KMS-11 (cell line): ENCODE measurements around the gene BCAP31.

Experiments
- H2AFZ ChIP-seq: fragments of 200-600 bp; sonication (generic); 2 replicates; pipeline ENCODE4 v1.6.1; 2016; ENCODE audit warnings: antibody characterized with exemption, mixed run types, low read depth
- H3K27ac ChIP-seq: fragments of 200-600 bp; sonication (generic); 2 replicates; pipeline ENCODE4 v1.6.1; 2016; ENCODE audit warnings: mild to moderate bottlenecking, mixed run types
- H3K27me3 ChIP-seq: fragments of 200-600 bp; sonication (generic); 2 replicates; pipeline ENCODE4 v1.6.1; 2017; ENCODE audit warnings: mild to moderate bottlenecking, low read depth, mixed run types, moderate library complexity; ENCODE audit not compliant: insufficient read depth
- H3K36me3 ChIP-seq: fragments of 200-600 bp; sonication (generic); 2 replicates; pipeline ENCODE4 v1.6.1; 2017; ENCODE audit warnings: mild to moderate bottlenecking, mixed run types; ENCODE audit not compliant: insufficient read depth
- H3K4me1 ChIP-seq: fragments of 200-600 bp; sonication (generic); 2 replicates; pipeline ENCODE4 v1.6.1; 2016; ENCODE audit warnings: mild to moderate bottlenecking, low read depth, mixed run types; ENCODE audit not compliant: poor library complexity, severe bottlenecking
- H3K4me2 ChIP-seq: fragments of 200-600 bp; sonication (generic); 2 replicates; pipeline ENCODE4 v1.7.0; 2016; ENCODE audit warnings: mild to moderate bottlenecking, mixed run types
- H3K4me3 ChIP-seq: fragments of 200-600 bp; sonication (generic); IDR thresholded peaks from 2 replicates; pipeline ENCODE4 v1.6.1; 2017; ENCODE audit warnings: low read depth, low read length, mixed read lengths; ENCODE audit not compliant: insufficient read depth
- H3K79me2 ChIP-seq: fragments of 200-600 bp; sonication (generic); 2 replicates; pipeline ENCODE4 v1.6.1; 2016; ENCODE audit warnings: low read depth, mixed run types; ENCODE audit not compliant: insufficient read depth
- H3K9ac ChIP-seq: fragments of 200-600 bp; sonication (generic); 2 replicates; pipeline ENCODE4 v1.6.1; 2016; ENCODE audit warnings: mild to moderate bottlenecking, mixed run types
- H4K20me1 ChIP-seq: fragments of 200-600 bp; sonication (generic); 2 replicates; pipeline ENCODE4 v1.6.1; 2016; ENCODE audit warnings: mild to moderate bottlenecking, mixed run types; ENCODE audit not compliant: insufficient read depth
- TF ChIP-seq, protein P1 (sequence below): fragments of 200-600 bp; sonication (generic); conservative IDR thresholded peaks from 2 replicates; pipeline ENCODE4 v1.6.1; 2017; ENCODE audit warnings: low read depth, mild to moderate bottlenecking, antibody characterized with exemption, low read length, moderate library complexity, mixed read lengths

Gene BCAP31

DNA sequence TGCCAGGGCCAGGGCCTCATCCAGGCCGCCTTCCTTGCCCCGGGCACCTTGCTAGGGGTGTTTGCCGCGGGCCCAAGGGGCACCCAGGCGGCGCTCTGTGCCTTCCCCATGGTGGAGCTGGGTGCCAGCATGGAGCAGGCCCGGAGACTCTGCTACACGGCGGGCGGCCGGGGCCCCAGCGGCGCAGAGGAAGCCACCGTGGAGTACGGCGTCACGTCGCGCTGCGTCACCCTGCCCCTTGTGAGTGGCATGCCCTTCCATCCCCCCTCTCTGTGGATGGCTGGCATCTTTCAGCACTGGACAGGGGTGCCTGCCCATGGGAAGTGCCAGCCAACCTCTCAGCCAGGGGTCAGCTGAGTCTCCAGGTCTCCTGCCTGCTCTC lies 43.5 kb upstream of the BCAP31 start:
- H3K4me3 ChIP-seq = no peak overlapping the region
- TF ChIP-seq, protein P1, sequence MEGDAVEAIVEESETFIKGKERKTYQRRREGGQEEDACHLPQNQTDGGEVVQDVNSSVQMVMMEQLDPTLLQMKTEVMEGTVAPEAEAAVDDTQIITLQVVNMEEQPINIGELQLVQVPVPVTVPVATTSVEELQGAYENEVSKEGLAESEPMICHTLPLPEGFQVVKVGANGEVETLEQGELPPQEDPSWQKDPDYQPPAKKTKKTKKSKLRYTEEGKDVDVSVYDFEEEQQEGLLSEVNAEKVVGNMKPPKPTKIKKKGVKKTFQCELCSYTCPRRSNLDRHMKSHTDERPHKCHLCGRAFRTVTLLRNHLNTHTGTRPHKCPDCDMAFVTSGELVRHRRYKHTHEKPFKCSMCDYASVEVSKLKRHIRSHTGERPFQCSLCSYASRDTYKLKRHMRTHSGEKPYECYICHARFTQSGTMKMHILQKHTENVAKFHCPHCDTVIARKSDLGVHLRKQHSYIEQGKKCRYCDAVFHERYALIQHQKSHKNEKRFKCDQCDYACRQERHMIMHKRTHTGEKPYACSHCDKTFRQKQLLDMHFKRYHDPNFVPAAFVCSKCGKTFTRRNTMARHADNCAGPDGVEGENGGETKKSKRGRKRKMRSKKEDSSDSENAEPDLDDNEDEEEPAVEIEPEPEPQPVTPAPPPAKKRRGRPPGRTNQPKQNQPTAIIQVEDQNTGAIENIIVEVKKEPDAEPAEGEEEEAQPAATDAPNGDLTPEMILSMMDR = no peak
- no peak overlapping the region for H3K27ac ChIP-seq
- H2AFZ ChIP-seq = no peak overlapping the region
- H4K20me1 ChIP-seq = no peaks in the 10 kb centered on the region
- H3K79me2 ChIP-seq = no peaks in the 10 kb centered on the region
- H3K4me2 ChIP-seq = no peak overlapping the region
- H3K4me1 ChIP-seq = no peaks in the 10 kb centered on the region
- H3K9ac ChIP-seq = no peak overlapping the region
- no peaks in the 10 kb centered on the region for H3K36me3 ChIP-seq
- no peaks in the 10 kb centered on the region; the same call in 1 of the 2 replicates for H3K27me3 ChIP-seq

DNA sequence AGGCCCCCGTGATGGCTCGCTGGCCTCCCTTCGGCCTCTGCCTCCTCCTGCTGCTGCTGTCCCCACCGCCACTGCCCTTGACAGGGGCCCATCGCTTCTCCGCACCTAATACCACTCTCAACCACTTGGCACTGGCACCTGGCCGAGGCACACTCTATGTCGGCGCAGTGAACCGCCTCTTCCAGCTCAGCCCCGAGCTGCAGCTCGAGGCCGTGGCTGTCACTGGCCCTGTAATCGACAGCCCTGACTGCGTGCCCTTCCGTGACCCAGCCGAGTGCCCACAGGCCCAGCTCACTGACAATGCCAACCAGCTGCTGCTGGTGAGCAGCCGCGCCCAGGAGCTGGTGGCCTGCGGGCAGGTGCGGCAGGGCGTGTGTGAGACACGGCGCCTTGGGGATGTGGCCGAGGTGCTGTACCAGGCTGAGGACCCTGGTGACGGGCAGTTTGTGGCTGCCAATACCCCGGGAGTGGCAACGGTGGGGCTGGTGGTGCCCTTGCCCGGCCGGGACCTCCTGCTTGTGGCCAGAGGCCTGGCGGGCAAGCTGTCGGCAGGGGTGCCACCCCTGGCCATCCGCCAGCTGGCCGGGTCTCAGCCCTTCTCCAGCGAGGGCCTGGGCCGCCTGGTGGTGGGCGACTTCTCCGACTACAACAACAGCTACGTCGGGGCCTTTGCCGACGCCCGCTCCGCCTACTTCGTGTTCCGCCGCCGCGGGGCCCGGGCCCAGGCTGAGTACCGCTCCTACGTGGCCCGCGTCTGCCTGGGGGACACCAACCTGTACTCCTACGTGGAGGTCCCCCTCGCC lies 42.9 kb upstream of the BCAP31 start:
- H3K27ac ChIP-seq = no peak overlapping the region
- no peak overlapping the region for H3K9ac ChIP-seq
- TF ChIP-seq, protein P1 = no peak
- no peak overlapping the region for H2AFZ ChIP-seq
- no peaks in the 10 kb centered on the region; the same call in 1 of the 2 replicates for H3K27me3 ChIP-seq
- H3K4me2 ChIP-seq = no peak overlapping the region
- no peaks in the 10 kb centered on the region for H3K4me1 ChIP-seq
- no peak overlapping the region for H3K4me3 ChIP-seq
- no peaks in the 10 kb centered on the region for H3K36me3 ChIP-seq
- H3K79me2 ChIP-seq = no peaks in the 10 kb centered on the region
- no peaks in the 10 kb centered on the region for H4K20me1 ChIP-seq

DNA sequence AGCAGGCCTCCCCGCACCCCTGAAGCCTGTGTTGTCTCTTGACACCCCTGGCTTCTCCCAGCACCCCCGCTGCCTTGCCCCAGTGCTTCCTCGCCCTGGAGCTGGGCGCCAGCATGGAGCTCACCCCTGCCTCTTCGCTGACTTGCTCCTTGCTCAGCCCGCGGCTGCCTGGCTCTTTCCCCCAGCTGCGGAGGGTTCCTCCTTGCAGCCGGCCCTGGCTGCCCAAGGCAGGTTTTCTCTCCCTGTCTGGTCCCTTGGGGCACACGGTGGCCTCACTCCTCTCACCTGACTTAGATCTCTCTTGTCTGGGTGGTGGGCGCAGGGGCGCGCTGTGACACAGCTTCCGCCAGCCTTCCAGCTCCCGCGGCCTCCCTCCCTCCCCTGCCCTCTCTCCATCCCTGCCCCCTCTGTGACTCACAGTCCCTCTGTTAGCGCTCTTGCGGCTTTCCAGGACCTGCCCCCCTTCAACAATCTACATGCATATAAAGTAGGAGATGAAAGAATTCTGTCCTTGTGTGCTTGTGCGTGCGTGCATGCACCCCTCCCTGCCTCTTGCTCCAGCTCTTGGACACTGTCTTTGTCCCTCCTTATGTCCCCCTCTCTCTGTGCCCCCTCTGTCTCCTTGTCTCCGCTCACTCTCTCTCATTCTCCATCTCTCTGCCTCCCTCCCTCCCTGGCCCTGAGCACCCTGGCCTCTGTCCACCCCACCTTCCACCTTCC lies 42.1 kb upstream of the BCAP31 start:
- H3K4me3 ChIP-seq = no peak overlapping the region

DNA sequence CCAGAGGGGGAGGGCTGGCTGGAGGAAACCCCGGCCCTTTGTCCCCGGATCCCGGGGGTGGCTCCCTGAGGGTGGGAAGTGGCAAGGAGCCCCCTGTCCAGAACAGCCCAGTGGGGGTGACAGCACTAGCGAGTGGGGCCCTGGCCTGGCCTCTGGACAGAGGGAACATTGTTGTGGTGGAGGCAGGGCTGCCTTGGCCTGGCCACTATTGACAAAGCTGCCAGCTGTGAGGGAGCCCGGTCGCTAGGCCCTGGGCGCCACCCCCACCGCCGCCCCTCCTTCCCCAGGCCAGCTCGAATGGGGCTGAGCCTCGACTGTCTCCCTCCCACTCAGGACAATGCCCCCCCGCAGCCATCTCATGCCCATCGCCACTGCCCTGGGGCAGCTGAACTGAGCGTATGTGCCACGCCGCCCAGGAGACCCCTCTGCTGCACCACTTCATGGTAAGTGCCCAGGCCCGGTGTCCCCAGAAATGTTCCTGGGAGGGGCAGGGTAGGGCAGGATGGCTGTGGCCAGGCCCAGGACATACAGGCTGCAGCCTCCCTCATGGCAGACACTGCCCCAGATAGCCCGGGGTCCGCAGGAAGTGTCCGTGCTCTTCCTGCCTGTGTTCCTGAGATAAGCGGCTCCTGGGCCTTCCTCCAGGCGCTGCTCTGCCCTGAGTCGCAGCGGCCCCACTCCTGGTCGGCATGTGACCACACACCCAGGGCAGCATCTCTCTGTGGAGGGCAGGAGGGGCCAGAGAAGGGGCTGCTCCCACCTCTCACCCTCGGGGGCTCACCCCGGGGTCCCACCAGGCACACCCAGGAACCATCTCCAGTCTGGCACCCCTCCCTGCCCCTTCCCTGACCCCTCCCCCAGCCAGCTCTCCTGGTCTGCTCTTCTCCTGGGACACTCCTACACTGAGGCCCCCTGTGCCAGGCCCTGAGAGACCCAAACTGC lies 41.2 kb upstream of the BCAP31 start:
- Histone ChIP-seq H2AFZ (no peak overlapping the region), H3K4me1 (no peaks in the 10 kb centered on the region), H4K20me1 (no peaks in the 10 kb centered on the region), H3K4me3 (no peak overlapping the region), H3K4me2 (no peak overlapping the region), H3K36me3 (no peaks in the 10 kb centered on the region), H3K79me2 (no peaks in the 10 kb centered on the region), H3K27ac (no peak overlapping the region), H3K9ac (no peak overlapping the region), H3K27me3 (no peaks in the 10 kb centered on the region; the same call in 1 of the 2 replicates)
- TF ChIP-seq, protein P1 = no peak

More for the DNA sequence above, 42.1 kb upstream of the BCAP31 start:
- Histone ChIP-seq H3K27ac (no peak overlapping the region), H3K79me2 (no peaks in the 10 kb centered on the region), H3K9ac (no peak overlapping the region), H3K36me3 (no peaks in the 10 kb centered on the region), H3K27me3 (no peaks in the 10 kb centered on the region; the same call in 1 of the 2 replicates), H2AFZ (no peak overlapping the region), H3K4me2 (no peak overlapping the region), H3K4me1 (no peaks in the 10 kb centered on the region), H4K20me1 (no peaks in the 10 kb centered on the region)
- TF ChIP-seq, protein P1 = no peak
